Stimulated activated naive CD8-positive, alpha-beta T cell treated with anti-CD3 and anti-CD28 coated beads, Interleukin-15, Interleukin-2, amounts not matched to agents 100 U/mL and 50 U/mL, for 24 hours (primary cell): ENCODE results near the gene CHL1.

Experiments used
- ATAC-seq: fragments of 150-1000 bp; cut with Tn5 transposase; one replicate; pipeline ENCODE4 v1.10.0; 2021
- DNase-seq: peaks from one replicate; pipeline ENCODE4 v3.0.0; 2021

Gene CHL1

DNA sequence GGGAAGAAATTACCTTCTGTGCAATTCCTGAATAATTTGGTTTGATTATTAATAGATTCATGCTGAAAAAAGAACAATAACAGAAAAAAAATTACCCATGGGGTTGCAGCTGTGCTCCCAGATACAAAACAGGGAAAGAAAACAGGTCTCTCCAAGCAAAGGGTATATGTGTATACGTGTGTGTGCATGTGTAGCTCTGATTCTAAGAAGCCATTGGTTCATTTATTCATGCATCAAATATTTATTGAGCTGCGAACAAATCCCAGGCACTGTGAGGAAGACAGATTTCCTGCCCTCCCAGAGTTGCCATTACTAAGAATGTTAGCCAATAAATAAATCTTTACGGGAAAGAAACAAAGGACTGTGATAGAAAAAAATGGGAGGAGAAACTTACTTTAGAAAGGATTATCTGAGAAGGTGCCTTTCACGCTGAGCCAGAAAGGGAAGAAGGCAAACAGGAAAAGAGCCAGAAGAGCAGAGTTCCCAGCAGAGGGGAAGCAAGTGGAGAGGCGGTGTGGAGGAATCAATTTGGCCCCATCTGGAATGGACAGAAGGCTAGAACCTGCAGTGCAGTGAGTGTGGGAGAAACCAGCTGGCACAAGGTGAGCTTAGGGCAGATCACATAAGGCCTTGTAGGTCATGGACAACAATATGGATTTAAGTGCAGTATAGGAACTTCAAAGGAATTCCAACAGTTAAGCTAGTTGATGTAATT, 20.7 kb downstream of the CHL1 start:
- ATAC-seq (no peak), DNase-seq (no peak)

- DNase-seq (no peak), ATAC-seq (no peak)
Measured at GRCh38 chr3:217948-218347, 21.4 kb downstream of the CHL1 start.

- DNase-seq (no peak), ATAC-seq (no peak)
Measured at GRCh38 chr3:228442-229182, 32.0 kb downstream of the CHL1 start.

DNA sequence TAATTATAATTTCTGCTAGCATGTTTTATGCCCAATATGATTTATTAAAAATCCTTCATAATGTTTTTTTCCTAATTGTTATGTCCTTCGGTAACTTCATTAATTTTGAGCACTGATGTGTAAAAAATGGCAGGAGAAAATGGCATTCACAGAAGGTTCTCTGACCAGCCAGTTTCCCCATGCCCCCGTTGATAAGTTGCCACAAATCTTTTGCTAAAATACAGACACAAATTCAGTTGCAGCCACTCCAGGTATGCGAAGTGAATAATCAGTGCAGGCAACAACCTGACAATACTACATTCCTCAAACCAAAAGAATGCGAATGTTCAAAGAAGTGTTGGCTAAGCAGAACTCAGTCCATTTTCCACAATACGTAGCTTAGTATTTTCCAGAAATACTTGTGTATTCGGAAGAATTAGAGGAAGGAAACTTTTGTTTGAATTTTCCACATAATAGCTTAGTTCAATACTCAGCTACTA, 32.7 kb downstream of the CHL1 start:
- no peak for DNase-seq
- no peak for ATAC-seq

GRCh38 chr3:236881-237280, 40.3 kb downstream of the CHL1 start:
- DNase-seq = no peak
- no peak for ATAC-seq

- no peak for ATAC-seq
- DNase-seq = no peak
Measured at GRCh38 chr3:242602-243355, 46.2 kb downstream of the CHL1 start.

GRCh38 chr3:243356-243725, 46.8 kb downstream of the CHL1 start:
- no peak for DNase-seq

DNA sequence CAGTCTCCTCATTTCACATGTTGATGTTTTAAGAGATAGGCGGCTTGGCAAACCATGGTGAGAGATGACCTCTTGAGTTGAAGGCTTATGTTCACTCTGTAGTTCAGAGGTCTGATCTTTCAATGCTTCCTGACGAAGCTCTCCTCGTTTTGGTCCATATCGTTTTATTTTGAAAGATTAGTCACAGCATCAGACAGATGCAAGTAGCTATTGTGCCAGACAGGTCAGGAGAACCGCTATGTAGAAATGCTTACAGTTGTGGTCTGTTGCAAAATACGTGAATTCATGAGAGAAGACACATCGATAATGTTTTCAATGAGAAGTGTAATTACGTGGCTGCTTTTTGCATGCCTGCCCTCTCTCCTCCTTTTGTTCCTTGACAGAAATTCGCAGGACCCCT, 47.5 kb downstream of the CHL1 start:
- ATAC-seq = no peak
- DNase-seq = no peak

More at GRCh38 chr3:243356-243725, 46.8 kb downstream of the CHL1 start:
- no peak for ATAC-seq

DNA sequence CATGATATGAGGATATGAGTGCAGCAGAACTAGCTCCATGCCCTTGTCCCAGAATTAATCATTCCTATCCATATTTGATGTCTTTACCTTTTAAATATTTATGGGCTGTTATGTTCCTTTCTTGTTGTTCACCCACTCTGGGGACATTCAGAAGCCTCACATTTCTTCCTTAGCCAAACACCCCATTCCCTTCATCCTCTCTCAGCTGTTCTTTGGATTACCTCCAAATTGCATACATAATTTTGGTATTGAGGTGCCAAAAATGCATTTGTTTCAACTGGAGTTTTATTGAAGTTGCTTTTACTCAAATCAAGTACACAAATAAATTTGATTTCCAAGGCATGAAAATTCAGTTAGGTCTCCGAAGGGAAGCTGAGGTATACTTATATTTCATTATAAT, 51.4 kb downstream of the CHL1 start:
- DNase-seq (no peak), ATAC-seq (no peak)

GRCh38 chr3:248864-249520, 52.4 kb downstream of the CHL1 start:
- ATAC-seq (no peak), DNase-seq (no peak)

GRCh38 chr3:249587-250262, 53.2 kb downstream of the CHL1 start:
- ATAC-seq (no peak), DNase-seq (no peak)

- ATAC-seq = no peak
- DNase-seq = no peak
Measured at GRCh38 chr3:256501-256900, 59.9 kb downstream of the CHL1 start.

- ATAC-seq (no peak), DNase-seq (no peak)
Measured at GRCh38 chr3:257826-258225, 61.3 kb downstream of the CHL1 start.

DNA sequence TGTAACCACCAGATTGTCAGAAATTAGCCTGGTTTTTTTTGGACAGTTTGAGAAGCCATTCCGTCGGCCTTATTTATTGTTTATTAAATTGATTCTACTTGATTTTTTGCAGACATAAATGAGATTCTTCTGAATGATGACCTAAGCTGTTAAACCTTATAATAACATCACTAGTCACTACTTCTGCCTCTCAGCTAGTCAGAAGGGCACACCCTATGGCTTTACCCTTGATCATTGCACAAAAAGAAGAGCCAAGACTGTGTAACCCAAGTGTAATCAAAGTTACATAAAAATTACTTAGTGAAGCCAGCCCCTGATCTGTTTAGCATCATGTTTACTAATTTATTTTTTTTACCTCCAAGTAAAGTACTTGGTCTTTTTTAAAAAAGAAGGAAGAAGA, 64.3 kb downstream of the CHL1 start:
- ATAC-seq (no peak), DNase-seq (no peak)

- no peak for ATAC-seq
- DNase-seq = no peak
Measured at GRCh38 chr3:263393-263792, 66.8 kb downstream of the CHL1 start.

GRCh38 chr3:264394-265156, 68.0 kb downstream of the CHL1 start:
- no peak for DNase-seq
- no peak for ATAC-seq

GRCh38 chr3:267101-267500, 70.5 kb downstream of the CHL1 start:
- DNase-seq (no peak), ATAC-seq (no peak)

GRCh38 chr3:270688-271087, 74.1 kb downstream of the CHL1 start:
- no peak for DNase-seq
- no peak for ATAC-seq

DNA sequence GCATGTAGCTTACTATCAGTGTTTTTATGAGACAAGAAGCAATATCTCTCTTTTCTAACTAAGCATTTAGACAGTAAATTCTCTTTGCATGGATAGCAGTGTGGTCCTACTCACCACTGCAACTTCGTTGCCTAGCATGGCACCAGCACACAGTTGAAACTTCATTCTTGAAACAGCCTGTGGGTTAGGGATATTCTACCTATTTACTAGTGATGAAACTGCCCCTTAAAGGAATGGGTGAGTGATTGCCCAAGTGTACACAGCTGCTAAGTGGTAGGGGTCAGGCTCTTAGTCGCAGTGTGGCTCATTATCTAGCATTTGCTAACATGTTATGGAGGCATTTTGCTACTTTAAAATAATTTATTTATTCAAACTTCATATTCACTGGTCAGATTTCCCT, 78.4 kb downstream of the CHL1 start:
- no peak for DNase-seq
- ATAC-seq = no peak

- no peak for DNase-seq
Measured at GRCh38 chr3:277873-278272, 81.3 kb downstream of the CHL1 start.

More at GRCh38 chr3:277873-278272, 81.3 kb downstream of the CHL1 start:
- no peak for ATAC-seq
